HCT116 (cell line): Measurements from ENCODE around the gene FAM210B. TPM values are rescaled to one million over a fixed set of nuclear protein-coding genes. Genes with fewer than 3 reads are reported as not detected.

ENCODE experiments used
- ATAC-seq: fragments of 200-7000 bp; cut with Tn5 transposase; 2 replicates; pipeline ENCODE4 v1.9.1; 2020; ENCODE audit warnings: mild to moderate bottlenecking, moderate library complexity
- BruUV-seq: library from RNA; stranded (reverse); fragments of 400-500 nt; replicated peaks from 2 replicates; lab custom pipeline; 2021; lab: Mats Ljungman, UMichigan
- CTCF ChIA-PET: fragments of 300-600 bp; sonication (Branson Sonifier 250); formaldehyde crosslinking; loops from one replicate; lab custom pipeline; 2021; ENCODE audit warnings: antibody characterized with exemption; lab: Charles Lee
- POLR2A ChIA-PET: fragments of 300-600, 350-600 bp; sonication (Branson Sonifier 250); formaldehyde crosslinking; loops from one replicate; lab custom pipeline; 2021; ENCODE audit warnings: antibody characterized with exemption; lab: Charles Lee
- RAD21 ChIA-PET, 2 experiments: fragments of 300-600 bp; sonication (Branson Sonifier 250); formaldehyde crosslinking; loops; one replicate each; lab custom pipeline; 2023; ENCODE audit warnings: low total read pairs in 2 of 2; ENCODE audit not compliant: uncharacterized antibody in 2 of 2, unreplicated experiment in 2 of 2, low non-redundant PET in 1 of 2; lab: Charles Lee
- DNase-seq: peaks from one replicate; pipeline ENCODE4 v3.0.0-alpha.2; 2010; ENCODE audit warnings: low read depth, low spot score
- H2AFZ ChIP-seq: fragments of 200-600 bp; shearing (Covaris generic), sonication (generic); 2 replicates; pipeline ENCODE4 v1.6.1; 2017; ENCODE audit warnings: low read depth, mixed run types, mixed read lengths, antibody characterized with exemption, low read length; ENCODE audit not compliant: poor library complexity, severe bottlenecking
- H3K27ac ChIP-seq: 2 replicates; pipeline ENCODE4 v1.5.1; 2012; ENCODE audit warnings: low read depth, low read length
- H3K27me3 ChIP-seq: fragments of 200-600 bp; sonication (generic); 2 replicates; pipeline ENCODE4 v1.6.1; 2016; ENCODE audit warnings: mixed run types, low read length, mixed read lengths; ENCODE audit not compliant: insufficient read depth
- H3K36me3 ChIP-seq, 2 experiments: fragments of 200-500 bp in 1 of 2; fragments of 200-600 bp in 1 of 2; sonication (Bioruptor generic) in 1 of 2; sonication (generic) in 1 of 2; 2 replicates each; pipeline versions ENCODE4 v1.5.1 to v1.6.1; 2014 to 2016; ENCODE audit warnings: low read length in 2 of 2, inconsistent platforms in 1 of 2, mixed read lengths in 1 of 2, mixed run types in 1 of 2; ENCODE audit not compliant: insufficient read depth in 2 of 2, control insufficient read depth in 1 of 2
- H3K4me1 ChIP-seq, 2 experiments: fragments of 200-600 bp in 1 of 2; sonication (generic) in 1 of 2; 2 replicates each; pipeline versions ENCODE4 v1.5.1 to v1.6.1; 2012 to 2017; ENCODE audit warnings: low read length in 2 of 2, inconsistent platforms in 1 of 2, mild to moderate bottlenecking in 1 of 2, mixed read lengths in 1 of 2, mixed run types in 1 of 2, moderate library complexity in 1 of 2; ENCODE audit not compliant: insufficient read depth in 2 of 2, control insufficient read depth in 1 of 2
- H3K4me2 ChIP-seq: fragments of 200-600 bp; sonication (generic); 2 replicates; pipeline ENCODE4 v1.6.1; 2017; ENCODE audit warnings: mixed run types, low read length, mixed read lengths
- H3K4me3 ChIP-seq, 2 experiments: fragments of 200-600 bp in 1 of 2; sonication (generic) in 1 of 2; replicated peaks in 1 of 2; 2 replicates each; pipeline ENCODE4 v1.5.1; 2011 to 2016; ENCODE audit warnings: low read length in 2 of 2, control low read depth in 1 of 2, low read depth in 1 of 2, mild to moderate bottlenecking in 1 of 2, mixed read lengths in 1 of 2, mixed run types in 1 of 2
- H3K79me2 ChIP-seq: fragments of 200-600 bp; sonication (generic); 2 replicates; pipeline ENCODE4 v1.6.1; 2017; ENCODE audit warnings: mild to moderate bottlenecking, mixed run types, low read length, moderate library complexity, mixed read lengths; ENCODE audit not compliant: insufficient read depth
- H3K9ac ChIP-seq: fragments of 200-600 bp; sonication (generic); 2 replicates; pipeline ENCODE4 v1.6.1; 2016; ENCODE audit warnings: low read length, mixed read lengths
- H3K9me2 ChIP-seq: fragments of 200-600 bp; sonication (generic), shearing (Covaris generic); 2 replicates; pipeline ENCODE4 v1.6.1; 2017; ENCODE audit warnings: mixed run types, mild to moderate bottlenecking, moderate library complexity; ENCODE audit not compliant: insufficient read depth
- H3K9me3 ChIP-seq, 2 experiments: fragments of 200-500 bp in 1 of 2; fragments of 200-600 bp in 1 of 2; sonication (Bioruptor generic) in 1 of 2; sonication (generic) in 1 of 2; 2 replicates each; pipeline ENCODE4 v1.6.1; 2014 to 2017; ENCODE audit warnings: low read length in 2 of 2, mixed read lengths in 2 of 2, inconsistent platforms in 1 of 2, low read depth in 1 of 2, mild to moderate bottlenecking in 1 of 2, mixed run types in 1 of 2, moderate library complexity in 1 of 2; ENCODE audit not compliant: control insufficient read depth in 1 of 2, insufficient read depth in 1 of 2
- H4K20me1 ChIP-seq: fragments of 200-600 bp; sonication (generic), shearing (Covaris generic); 2 replicates; pipeline ENCODE4 v1.6.1; 2017; ENCODE audit warnings: mixed run types, mild to moderate bottlenecking, moderate library complexity; ENCODE audit not compliant: insufficient read depth
- ATF3 ChIP-seq: IDR thresholded peaks from 2 replicates; pipeline ENCODE4 v1.6.1; 2012
- CBX3 ChIP-seq: IDR thresholded peaks from 2 replicates; pipeline ENCODE4 v1.6.1; 2012; ENCODE audit warnings: low read depth
- CEBPB ChIP-seq: IDR thresholded peaks from 2 replicates; pipeline ENCODE4 v1.6.1; 2012; ENCODE audit warnings: low read depth
- ELF1 ChIP-seq: IDR thresholded peaks from 2 replicates; pipeline ENCODE4 v1.6.1; 2012; ENCODE audit warnings: low read depth, borderline replicate concordance
- EZH2phosphoT487 ChIP-seq: fragments of 200-600 bp; IDR thresholded peaks from 2 replicates; pipeline ENCODE4 v1.6.1; 2018; ENCODE audit warnings: antibody characterized with exemption, borderline replicate concordance
- MAX ChIP-seq: IDR thresholded peaks from 2 replicates; pipeline ENCODE4 v1.6.1; 2012
- POLR2AphosphoS5 ChIP-seq: IDR thresholded peaks from 2 replicates; pipeline ENCODE4 v1.6.1; 2011; ENCODE audit warnings: mild to moderate bottlenecking, low read depth, low read length, moderate library complexity
- RAD21 ChIP-seq: IDR thresholded peaks from 2 replicates; pipeline ENCODE4 v1.6.1; 2012; ENCODE audit warnings: low read depth, mild to moderate bottlenecking
- SRF ChIP-seq: IDR thresholded peaks from 2 replicates; pipeline ENCODE4 v1.6.1; 2012; ENCODE audit warnings: low read depth
- YY1 ChIP-seq: IDR thresholded peaks from 2 replicates; pipeline ENCODE4 v1.6.1; 2011; ENCODE audit warnings: low read length, low read depth, moderate library complexity, mild to moderate bottlenecking; ENCODE audit not compliant: insufficient replicate concordance; ENCODE audit errors: extremely low read depth
- ZNF274 ChIP-seq: fragments of 200-500 bp; sonication (Bioruptor generic); IDR thresholded peaks from 2 replicates; pipeline ENCODE4 v1.6.1; 2014; ENCODE audit warnings: mild to moderate bottlenecking, low read depth, low read length, inconsistent platforms
- intact Hi-C: fragments of 100-400 bp; cut with micrococcal nuclease; formaldehyde crosslinking; loops from 2 replicates; pipeline ENCODE4 v1.10.0; 2022
- total RNA-seq: library from RNA; stranded (reverse); gene quantifications from one replicate; pipeline ENCODE4 v1.2.1, GENCODE V29; 2021; ENCODE audit not compliant: unreplicated experiment
- TF ChIP-seq, protein P1 (sequence below), 3 experiments: fragments of 200-600 bp in 1 of 3; sonication (generic) in 1 of 3; IDR thresholded peaks in 2 of 3; conservative IDR thresholded peaks in 1 of 3; 2 replicates each; pipeline ENCODE4 v1.5.1; 2012 to 2017; ENCODE audit warnings: low read depth in 2 of 3, low read length in 2 of 3, antibody characterized with exemption in 1 of 3, borderline replicate concordance in 1 of 3, control low read depth in 1 of 3, mild to moderate bottlenecking in 1 of 3, mixed read lengths in 1 of 3, mixed run types in 1 of 3, moderate library complexity in 1 of 3; ENCODE audit not compliant: insufficient read depth in 1 of 3

FAM210B gene
- total RNA-seq, 1 experiment from 2014 or later: 12.0 TPM

DNA sequence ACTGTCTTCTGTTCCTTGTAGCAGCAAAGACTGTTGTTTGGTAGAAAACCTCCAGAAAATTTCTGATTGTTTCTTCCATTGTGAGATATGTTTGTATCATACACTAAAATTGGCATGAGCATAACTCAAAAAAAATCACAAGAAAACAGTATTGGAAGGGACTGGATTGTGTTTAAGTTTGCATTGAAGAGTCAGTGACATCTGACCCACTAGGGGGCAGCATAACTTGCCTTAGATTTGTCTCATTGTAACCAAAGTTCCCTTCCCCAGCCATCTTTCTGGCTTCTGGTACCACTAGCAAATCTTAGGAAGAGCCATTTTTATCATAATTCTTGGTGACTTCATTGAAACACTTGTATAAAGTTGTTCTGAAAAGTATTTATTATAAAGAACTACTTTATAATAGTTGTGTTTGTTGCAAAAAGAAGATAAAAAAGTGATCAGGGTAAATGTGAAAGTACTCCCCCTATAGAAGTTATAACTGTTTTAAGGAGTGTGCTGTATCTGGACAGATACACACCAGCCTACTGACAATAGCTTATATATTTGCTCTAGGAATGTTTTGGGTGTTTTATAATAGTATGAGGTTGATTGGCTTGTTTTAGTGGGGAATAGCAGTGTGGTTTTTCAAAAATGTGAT is 41.3 kb downstream of the FAM210B start:
- H3K27ac ChIP-seq: no peak overlapping the region
- peak; percentile 81 for ATAC-seq
- POLR2A ChIA-PET: no interaction called here
- peaks cover 88% of the 10 kb centered on the region for H3K79me2 ChIP-seq
- BruUV-seq: no TSS peak
- H3K36me3 ChIP-seq: peaks cover 70 to 83% of the 10 kb centered on the region in 2 experiments
- TF ChIP-seq ZNF274: no peak
- TF ChIP-seq MAX: no peak
- TF ChIP-seq YY1: peak; percentile 20
- no peak for TF ChIP-seq POLR2AphosphoS5
- TF ChIP-seq ELF1: no peak
- no peak for TF ChIP-seq EZH2phosphoT487
- TF ChIP-seq SRF: no peak
- TF ChIP-seq RAD21: peak; percentile 51
- 0 out of 2 replicates have a peak, but pooled peaks have one; percentile 12 for TF ChIP-seq CBX3
- no peak for TF ChIP-seq ATF3
- TF ChIP-seq CEBPB: no peak
- TF ChIP-seq, protein P1, sequence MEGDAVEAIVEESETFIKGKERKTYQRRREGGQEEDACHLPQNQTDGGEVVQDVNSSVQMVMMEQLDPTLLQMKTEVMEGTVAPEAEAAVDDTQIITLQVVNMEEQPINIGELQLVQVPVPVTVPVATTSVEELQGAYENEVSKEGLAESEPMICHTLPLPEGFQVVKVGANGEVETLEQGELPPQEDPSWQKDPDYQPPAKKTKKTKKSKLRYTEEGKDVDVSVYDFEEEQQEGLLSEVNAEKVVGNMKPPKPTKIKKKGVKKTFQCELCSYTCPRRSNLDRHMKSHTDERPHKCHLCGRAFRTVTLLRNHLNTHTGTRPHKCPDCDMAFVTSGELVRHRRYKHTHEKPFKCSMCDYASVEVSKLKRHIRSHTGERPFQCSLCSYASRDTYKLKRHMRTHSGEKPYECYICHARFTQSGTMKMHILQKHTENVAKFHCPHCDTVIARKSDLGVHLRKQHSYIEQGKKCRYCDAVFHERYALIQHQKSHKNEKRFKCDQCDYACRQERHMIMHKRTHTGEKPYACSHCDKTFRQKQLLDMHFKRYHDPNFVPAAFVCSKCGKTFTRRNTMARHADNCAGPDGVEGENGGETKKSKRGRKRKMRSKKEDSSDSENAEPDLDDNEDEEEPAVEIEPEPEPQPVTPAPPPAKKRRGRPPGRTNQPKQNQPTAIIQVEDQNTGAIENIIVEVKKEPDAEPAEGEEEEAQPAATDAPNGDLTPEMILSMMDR (IDR thresholded peaks at IDR 0.05 in 2 of 3, conservative IDR thresholded peaks at IDR 0.05 in 1 of 3; ENCODE audit: borderline replicate concordance in 1 of 3, insufficient read depth in 1 of 3, low read depth in 2 of 3, low read length in 2 of 3): peak; percentile 49 to 89 (median 75); a peak in 5 of 6 replicates
- peaks cover 6% of the 10 kb centered on the region; the same call in 1 of the 2 replicates for H4K20me1 ChIP-seq
- intact Hi-C loops: loop anchor here (2.0 kb wide), 1 partner anchor 177 kb away; no protein-coding TSS in a partner anchor
- CTCF ChIA-PET: no interaction called here
- peak; percentile 51 for DNase-seq
- H3K4me3 ChIP-seq: no peak overlapping the region
- RAD21 ChIA-PET: no interaction called here
- H2AFZ ChIP-seq: no peak overlapping the region
- no peak overlapping the region for H3K4me2 ChIP-seq
- no peaks in the 10 kb centered on the region for H3K4me1 ChIP-seq
- H3K9me3 ChIP-seq: no peaks in the 10 kb centered on the region
- no peaks in the 10 kb centered on the region for H3K27me3 ChIP-seq
- H3K9ac ChIP-seq: no peak overlapping the region
- H3K9me2 ChIP-seq: no peaks in the 10 kb centered on the region
